Stimulated activated CD4-positive, alpha-beta T cell treated with anti-CD3 and anti-CD28 coated beads, TNF-alpha, amount 100 ng/mL, for 48 hours (primary cell): ENCODE measurements around the gene NOL4L.

ENCODE experiments used
- DNase-seq, 3 donors: peaks; one replicate each; pipeline ENCODE4 v3.0.0-alpha.2; 2020; ENCODE audit warnings: low read depth in 3 of 3

Gene NOL4L

DNA sequence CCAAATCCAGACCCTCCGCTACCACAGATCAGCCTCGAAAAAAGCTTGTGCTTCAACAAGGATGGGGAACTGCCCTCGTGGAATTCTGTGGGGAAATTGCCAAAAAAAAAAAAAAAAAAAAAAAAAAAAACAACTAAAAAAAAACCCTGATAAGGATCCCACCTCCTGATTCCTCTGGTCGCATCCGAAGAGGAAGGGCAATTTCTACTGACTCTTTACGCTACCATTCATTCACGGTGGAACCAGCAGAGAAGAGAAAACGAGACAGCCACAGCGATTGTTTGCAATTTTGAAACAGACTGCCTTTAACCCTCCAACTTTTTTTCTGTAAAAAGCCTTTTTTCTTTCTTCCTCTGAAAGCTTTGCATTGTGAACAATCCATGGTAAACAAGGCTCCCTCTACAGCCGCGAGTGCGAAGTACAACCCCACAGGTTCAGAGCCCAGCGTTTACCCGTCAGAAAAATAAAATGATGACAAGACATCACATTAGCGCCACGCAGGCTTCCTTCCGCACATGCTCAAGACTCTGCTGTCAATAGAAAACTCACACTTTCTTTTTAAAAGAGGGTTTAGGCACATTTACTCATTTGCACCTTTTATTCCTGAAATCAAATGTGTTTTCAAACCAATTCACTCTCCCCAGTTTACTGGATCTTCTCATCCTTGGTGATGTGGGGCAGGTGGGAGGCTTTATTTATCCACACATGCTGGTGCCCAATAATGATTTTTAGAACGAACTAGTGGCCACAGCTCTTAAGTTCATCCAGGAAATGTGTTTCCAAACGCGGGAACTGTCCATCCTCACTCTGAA lies 100.0 kb downstream of the NOL4L start:
- peak in 2 of 3 donors; percentile 52 to 65 for DNase-seq

DNA sequence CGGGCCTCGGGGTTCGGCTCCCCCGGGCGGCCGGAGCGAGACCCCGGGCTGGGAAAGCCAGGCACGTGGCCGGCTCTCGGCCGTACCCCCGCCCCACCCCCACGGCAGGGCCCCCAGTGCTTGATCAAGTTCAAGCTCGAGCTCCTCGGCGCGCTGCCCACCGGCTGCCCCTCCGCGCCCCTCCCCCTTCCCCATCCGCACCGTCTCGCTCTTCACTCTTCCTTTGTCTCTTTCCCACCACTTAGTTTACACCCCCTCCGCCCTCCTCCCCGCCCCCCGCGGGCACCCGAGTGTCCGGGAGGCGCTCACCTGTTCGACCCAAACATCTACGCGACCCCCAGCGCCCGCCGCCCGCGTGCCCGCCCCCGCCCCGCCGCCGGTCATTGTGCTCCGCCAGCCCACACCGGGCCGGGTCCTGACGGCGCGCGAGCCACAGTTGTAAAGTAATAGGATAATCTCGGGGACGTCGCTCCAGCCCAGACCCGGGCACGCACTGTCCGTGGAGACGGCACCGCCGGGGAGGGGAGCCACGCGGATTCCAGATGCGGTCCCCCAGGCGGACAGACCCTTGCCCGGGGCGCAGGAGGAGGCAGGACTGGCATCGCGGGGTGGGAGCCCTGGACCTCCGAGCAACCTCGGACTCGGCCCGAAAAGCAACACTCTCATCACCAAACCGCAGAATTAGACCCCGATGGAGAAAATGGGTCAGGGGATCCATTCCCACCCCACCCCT lies 100.7 kb downstream of the NOL4L start:
- no peak for DNase-seq

DNA sequence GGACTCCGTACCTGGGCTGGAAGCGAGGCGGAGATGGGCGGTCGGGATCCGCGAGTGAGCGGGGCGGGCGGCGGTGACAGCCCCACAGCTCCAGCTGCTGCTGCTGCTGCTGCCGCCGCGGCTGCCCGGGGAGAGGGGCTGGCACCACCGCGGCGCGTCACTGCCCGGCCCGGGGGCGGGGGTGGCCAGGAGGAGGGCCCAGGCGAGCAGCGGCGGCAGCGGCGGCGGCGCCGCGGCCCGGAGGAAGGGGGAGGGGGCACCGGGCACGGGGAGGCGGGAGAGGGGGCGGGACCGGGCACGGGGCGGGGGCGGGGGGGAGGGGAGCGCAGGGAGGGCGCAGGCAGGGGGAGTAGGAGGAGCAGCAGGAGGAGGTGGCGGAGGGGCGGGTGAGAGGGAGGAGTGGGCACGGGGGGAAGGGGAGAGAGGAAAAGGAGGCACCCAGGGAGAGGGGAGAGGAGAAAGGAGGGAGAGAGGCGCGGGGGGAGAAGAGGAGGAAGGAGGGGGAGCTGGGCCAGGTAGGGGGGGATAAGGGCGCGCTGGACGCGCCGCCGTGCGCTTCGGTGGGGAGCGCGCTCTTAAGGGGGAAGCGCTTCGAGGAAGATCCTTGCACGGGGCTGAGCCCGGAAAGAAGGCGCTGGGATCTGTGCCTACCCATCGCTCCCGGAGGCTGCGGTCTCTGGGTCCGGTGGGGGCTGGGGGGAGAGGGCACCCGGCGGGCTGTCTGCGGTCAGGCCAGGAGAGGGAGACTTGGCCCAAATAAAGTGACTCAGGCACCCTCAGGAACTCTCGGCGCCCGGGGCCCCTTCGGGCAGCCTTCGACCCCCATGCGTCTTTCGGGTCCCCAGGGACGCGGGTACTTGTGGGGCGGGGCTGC lies 101.5 kb downstream of the NOL4L start:
- DNase-seq: peak in 1 of 3 donors; percentile 37

DNA sequence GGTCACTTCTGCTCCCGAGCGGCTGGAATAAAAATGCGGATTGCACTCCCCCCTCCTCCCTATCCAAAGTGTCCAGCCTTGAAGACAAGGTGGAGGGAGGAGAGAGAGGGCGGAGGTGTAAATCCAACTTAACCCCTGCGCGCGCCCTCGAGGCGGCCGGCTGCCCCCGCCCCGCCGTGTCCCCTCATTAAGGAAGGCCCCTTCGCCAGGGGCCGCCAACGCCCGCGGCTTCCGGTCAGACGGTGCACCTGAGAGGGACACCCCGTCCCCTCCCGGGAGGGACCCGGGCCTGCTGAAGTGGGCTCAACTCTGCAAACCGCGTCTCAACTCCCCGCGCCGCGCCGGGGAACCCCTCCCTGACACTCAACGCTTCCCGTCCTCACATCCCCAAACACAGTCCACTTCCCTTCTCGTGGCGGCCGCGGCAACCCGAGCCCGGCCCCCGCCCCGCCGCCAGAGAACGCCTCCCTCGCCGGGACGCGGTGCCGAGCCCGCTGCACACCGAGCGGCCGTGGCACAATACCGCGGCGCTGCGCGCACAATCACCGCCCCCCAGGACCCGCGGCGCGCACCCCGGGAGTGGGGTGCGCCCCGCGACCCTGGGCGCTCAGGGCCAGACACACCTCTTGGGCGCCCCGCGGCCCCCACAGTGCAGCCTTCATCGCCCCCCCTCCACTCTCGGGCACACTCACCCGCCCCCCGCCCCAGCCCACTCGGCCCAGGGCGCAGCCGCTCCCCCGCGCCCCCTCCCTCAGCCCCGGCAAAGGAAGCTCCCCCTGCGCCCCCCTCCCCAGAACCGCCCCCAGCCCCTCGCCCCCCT lies 102.5 kb downstream of the NOL4L start:
- DNase-seq: no peak

DNA sequence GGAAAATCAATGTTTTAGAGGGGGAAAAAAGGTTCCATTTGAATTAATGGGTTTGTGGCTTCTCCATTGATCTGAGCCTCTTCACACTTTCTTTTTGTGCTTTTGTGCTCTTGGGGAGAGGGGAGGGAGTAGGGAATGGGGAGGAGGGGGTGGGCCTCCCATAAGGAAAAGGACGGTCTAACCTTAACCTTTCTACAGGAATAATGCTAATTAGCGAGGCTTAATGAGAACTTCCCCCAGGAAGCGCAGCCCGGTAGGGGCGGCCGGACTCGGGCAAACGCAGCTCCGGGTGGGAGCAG lies 103.0 kb downstream of the NOL4L start:
- no peak for DNase-seq

DNA sequence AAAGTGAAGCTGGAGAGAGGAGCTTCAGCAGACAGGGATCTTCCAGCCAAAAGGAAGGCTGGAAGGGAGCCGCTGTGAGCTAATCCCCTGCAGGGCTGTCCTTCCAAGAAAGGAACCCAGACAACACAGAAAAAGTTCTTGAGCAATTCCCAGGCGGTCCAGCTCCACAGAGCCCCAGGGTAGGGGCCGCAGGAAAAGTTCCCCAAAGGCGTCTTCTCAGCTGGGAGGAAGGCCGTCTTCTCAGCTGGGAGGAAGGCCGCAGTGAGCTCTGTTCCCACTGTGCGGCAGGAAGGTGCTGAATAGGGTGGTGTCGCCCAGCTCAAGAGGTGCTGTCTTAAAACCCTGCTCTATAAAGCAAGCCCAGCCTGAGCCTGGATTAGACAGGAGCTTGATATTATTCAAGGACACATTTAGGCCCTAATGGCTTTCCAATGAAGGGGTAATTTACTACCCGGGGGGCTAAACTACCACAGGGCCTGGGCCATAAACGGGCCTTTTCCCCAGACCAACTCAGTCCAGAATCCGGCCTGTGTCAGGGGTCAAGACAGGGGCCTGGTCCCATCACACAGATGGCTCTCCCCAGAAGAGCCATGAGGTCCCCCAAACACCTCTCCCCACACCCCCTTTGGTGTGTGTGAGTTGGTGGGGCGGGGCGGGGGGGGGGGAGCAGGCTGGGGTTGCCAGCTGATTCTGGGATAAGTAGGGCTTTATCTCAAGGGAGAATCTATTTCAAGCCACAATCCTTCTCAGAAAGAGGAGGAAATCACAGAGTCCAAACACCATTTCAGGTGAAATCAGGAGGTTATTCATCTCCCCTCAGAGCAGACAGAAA lies 103.6 kb downstream of the NOL4L start:
- DNase-seq: no peak

DNA sequence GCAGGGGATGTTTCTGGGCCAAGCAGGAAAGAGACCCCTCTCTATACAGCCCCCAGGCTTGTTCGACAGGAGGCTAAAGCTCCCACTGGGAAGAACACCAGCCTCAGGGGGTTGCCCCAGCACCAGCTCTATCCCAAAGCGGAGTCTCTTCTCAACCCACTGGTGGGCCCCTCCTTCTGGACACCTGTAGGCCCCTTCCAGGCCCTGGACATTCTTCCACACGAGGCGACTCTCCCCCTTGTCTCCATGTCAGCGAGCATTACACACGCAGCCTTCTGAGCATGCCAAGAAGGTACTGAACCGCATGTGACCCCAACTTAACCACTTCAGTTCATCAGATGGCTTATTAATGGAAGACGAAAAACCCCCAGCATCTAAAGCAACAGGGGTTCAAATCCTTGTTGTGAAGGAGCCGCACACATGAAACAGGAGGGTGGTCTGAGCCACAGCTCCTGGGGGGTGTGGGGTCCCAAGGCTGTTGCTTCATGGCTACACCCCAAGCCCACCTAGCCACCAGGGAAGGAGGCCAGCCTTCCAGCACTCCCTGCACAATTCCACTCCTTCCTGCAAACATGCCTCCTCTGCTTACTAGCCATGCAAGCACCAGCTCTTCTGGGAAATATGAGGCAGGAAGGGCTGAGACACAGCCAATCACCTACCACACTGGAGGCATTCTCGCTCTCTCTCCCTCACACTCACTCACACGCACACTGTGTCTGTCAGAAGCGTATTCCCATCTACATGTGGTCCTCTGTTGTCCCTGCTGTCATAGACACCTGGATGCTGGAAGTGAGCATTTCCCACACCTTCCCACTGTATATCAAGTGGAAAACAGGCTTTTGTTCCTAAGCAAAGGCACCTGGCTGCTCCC lies 104.5 kb downstream of the NOL4L start:
- DNase-seq: no peak

DNA sequence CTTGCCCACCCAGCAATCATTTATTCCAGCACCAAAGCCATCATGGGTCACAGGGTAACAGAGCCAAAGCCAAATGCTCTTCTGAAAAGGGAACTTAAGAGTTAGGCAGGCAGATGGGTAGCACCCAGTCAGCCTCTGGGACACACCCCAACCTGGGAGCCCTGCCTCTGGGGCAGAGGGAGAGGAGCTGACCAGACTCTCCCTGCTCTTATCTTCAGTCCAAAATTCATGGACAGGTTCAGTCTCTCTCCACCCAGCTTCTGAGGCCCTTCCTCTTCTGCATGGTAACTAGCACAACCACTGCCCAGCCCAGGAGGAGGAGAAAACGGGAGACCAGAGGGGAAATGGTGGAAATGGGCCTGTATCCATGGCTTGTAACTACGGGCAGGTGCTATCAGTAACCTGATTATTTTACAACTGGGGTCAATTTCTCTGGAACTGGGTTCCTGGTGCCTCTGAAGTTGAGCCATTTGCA lies 105.4 kb downstream of the NOL4L start:
- no peak for DNase-seq

DNA sequence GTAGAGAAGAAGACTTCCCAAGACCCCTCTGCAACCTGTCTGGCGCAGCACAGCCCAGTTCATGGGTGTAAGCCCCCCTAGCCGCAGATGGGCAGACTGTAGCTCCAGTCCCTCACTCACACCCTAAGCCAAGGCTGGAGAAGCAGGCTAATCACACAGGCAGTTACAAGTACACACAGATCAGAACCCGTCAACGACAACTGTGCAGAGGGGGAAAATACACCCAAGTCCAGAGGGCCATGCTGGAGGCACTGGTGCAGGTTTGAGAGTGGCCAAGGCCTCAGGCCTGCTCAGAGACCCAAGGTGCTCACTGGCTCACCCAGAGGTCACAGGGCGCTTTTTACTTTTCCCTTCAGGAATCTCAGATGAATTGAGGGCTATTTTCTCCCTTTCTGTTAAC lies 106.1 kb downstream of the NOL4L start:
- no peak for DNase-seq

DNA sequence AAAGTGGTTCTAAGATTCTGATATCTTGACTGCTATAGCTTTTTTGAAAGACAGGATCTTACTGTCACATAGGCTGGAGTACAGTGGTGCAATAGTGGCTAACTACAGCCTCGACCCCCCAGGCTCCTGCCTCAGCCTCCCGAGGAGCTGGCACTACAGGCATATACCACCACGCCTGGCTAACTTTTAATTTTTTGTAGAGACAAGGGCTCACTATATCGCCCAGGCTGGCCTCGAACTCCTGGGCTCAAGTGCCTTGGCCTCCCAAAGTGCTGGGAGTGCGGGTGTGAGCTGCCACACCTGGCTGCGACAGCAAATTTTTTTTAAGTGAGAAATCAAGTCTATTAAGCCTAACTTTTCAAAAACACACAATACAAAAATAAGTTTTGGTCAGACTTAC lies 106.6 kb downstream of the NOL4L start:
- DNase-seq: no peak

DNA sequence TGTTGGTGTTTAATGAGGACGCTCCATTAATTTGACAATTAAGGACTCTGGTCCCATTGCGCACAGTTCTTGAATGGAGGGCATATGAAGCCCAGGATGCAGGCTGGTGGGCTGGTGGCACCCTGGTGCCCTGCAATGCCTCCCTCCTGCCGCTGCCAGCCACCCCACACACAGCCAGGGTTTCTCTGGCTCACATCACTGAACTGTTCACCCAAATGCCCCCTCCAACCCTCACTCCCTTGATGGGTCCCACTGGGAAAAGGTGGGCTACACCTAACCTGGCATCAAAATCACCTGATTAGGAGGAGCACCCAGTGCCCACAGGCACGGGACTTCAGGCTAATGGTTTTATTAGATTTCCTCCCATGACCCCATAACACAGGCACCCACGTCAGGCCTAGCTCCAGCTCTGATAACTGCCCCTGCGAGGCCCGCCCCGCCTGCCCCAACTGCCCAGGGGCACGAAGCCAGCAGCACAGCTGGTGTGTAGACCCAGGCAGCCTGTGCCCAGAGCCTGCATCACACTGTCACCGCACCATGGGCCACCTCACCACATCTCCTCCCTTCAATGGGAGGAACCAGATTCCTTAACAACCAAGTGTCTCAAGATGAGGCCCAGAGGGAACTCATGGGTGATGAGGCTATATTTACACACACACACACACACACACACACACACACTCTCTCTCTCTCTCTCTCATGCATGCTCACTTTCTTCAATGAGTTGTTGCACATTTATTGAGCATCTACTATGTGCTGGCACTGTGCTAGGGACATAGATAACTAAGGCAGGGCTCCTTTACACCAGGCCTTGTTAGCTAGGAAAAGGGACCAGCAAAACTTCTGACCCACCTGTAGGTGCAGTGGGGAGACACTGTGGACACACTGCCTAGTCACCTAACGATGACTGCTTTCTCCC lies 107.3 kb downstream of the NOL4L start:
- DNase-seq: no peak

DNA sequence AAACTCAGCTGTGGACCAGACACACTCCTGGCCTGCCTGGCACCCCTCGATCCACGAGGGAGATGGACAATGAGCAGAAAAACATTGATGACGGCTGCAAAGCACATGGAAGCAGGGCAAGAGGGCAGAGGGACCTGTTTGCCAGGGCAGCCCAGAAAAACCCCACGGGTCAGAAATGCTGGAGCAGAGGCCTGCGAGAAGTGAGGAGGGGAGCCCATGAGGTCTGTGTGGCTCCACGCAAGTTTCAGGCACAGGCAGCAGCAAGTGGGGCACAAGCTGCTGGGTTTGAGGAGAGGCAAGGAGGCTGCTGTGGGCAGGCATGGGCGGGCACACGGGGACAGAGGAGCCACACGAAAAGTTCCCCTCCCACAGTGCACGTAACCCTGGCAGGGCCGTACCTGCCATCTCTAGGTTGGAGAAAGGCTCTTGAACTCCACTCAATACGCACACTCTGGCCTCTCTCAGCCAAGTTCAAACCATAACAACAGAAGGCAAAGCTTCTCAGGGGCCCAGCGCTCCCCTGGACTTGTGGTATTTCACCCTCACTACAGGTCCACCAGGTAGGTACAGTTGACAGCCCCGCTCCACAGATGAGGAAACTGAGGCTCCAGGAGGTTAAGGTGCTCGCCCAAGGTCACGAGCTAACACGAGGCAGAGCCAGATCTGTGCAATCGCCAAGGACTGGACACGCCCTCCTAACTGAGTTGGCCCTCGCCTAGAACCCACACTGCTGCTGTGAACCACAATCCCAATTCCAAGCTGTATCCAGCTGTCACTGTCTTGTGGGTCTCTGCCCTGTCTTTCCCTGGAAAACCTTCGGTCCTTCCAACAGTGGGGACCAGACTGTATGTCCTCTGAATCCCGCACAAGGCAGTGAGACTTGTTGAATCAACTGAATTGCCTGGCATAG lies 108.2 kb downstream of the NOL4L start:
- DNase-seq: no peak

DNA sequence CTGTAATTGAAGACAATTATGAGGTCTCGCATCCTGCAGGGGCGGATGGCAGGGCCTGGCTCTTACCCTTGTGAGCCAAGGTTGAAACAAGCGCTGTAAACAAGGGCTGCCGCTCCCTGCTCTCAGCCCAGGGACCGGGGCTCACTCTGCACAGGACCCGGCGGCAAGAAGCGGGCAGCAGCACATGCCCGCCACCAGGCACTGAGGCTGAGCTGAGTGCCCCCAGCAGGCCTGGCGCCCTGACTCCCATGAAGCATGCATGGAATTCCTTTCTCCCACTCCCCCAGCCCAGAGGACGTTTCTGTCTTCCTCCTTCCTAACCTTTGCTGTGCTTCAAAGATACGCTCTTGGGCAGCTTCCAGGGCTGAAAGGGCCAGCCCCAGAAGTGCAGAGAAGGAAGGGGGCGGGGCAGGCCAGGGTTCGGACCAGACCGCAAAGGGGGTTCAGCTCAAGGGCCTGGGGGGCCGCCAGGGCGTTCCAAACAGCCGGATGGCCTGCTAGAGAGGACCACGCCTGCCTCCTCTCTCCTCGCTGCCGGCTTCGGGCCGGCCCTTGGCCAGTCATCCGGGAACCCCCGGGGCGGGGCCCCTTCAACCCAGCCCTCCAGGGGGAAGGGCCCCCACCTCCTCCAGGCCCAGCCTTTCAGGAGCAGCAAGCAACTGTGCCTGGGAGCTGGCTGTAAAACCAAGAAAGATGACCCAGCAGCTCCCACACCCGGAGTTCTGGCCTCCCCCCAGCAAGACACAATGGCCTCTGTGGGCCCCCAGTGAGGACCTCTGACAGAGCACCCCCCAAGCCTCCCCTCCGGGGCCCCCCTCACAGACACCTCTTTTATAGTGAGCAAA lies 109.9 kb downstream of the NOL4L start:
- DNase-seq: no peak

DNA sequence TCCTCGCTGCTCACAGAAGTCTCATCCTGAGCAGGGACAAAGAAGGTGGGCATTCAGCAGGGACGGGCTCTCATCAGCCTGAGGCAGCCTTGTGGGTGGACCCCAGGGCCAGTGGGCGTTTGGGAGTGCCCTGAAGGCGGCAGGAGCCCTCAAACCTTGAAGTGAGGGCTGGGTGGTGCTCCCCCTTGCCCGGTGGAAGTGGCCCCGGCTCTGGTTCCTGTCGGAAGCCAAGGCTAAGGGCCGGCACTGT lies 110.5 kb downstream of the NOL4L start:
- no peak for DNase-seq

DNA sequence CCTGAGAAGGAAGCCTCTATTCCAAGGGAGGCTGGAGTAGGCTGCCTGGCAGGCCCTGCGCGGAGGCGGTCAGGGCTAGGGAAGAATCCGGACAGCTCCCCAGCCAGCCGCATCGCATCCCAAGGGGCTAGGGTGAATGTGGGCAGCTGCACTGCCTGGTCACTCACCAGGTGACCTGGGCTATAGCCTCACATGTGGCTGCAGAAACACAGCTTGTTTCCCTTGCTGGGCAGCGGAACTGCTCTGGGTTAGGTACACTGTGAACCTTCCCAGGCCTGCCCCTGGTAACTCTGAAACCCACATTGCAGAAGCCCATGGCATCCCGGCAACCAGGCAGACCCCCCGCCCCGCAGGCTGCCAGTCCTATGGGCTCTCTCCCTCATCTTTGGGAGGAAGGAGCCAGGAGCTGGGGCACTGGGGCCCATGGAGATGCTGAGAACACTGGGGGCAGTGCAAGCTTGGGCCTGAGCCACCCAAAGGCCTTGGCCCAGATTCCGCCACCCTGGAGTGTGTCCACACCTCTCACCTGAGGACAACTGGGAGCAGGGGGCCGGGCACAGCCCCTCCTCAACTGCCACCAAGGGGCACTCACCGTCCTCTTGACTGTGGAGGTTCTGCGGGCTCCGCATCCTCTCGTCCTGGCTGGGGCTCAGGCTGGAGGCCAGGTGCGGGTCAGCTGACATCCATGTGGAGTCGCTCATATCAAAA lies 111.0 kb downstream of the NOL4L start:
- DNase-seq: no peak
